DMS153 (cell line): ENCODE data around the gene RGPD5.
"Not testable (repeated sequence)": the region's sequence is repeated elsewhere in the genome, so short reads cannot be mapped to it uniquely, and the experiment has no call there.

Experiments used
- DNase-seq: peaks from one replicate; lab custom pipeline; 2025; lab: John Stamatoyannopoulos, UW

The RGPD5 gene

GRCh38 chr2:109893736-109894135 is 99.6 kb downstream of the RGPD5 start:
- not testable (repeated sequence) for DNase-seq

DNA sequence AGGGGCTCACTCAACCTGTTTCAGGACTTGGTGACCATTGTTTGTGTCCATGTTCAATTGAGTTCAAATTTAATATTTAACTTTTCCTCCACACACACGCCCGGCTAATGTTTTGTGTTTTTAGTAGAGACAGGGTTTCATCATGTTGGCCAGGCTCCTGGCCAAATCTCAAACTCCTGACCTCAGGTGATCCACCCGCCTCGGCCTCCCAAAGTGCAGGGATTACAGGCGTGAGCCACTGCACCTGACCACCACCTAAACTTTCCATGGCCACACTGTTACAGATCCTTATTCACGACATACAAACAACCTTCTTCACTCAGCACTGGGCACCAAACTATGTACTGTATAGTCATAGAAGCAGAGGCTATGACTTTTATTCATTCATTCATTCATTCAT is 100.0 kb downstream of the RGPD5 start:
- not testable (repeated sequence) for DNase-seq

GRCh38 chr2:109895090-109895869 is 101.2 kb downstream of the RGPD5 start:
- DNase-seq, result not testable (repeated sequence)

DNA sequence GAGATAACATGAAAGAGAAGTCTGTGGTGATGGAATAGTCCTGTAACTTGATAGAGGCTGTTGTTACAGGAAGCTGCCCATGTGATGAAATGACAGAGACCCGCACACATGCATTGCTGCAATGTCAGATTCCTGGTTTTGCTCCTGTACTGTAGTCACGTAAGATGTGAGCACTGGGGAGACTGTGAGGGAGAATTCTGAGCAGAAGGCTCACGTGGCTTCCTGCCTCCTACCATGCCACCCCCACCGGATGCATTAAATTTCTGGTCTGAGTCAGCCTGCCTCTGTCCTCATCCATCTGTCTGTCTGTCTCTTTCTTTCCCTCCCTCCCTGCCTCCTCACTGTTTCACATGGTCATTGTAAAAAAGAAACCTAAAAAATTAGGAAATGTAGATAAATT is 102.1 kb downstream of the RGPD5 start:
- DNase-seq, result not testable (repeated sequence)

DNA sequence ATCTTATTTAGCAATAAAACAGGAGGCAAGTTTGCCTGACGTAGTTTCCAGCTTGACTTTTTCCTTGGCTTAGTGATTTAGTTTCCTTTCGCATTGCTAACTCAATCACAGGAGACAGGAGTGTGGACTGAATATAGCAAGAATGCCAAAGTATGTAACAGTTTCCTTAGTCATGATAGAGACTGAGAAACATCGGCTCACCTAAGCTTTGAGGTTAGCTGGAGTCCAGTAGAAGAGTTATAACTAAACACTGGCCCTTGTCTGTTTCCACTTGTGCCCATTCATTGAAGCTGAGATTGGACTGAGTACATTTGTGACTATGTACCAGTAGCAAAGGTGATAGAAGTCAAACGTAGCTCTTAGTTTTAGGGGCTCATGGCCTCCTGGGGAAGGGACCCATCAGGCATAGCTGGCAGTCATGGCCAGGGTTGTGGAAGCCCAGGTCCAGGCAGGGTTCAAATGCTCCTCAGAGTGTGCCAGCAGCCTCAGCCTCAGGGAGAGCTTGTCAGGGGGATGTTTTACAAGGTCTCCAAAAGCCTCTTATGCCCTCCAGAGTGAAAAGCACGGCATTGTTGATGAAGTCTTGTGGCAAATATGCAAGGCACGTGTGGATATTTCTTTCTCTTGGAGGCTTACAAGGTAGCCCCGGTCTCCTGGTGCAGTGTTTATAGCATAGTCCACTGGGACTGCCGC is 103.8 kb downstream of the RGPD5 start:
- DNase-seq, result not testable (repeated sequence)

DNA sequence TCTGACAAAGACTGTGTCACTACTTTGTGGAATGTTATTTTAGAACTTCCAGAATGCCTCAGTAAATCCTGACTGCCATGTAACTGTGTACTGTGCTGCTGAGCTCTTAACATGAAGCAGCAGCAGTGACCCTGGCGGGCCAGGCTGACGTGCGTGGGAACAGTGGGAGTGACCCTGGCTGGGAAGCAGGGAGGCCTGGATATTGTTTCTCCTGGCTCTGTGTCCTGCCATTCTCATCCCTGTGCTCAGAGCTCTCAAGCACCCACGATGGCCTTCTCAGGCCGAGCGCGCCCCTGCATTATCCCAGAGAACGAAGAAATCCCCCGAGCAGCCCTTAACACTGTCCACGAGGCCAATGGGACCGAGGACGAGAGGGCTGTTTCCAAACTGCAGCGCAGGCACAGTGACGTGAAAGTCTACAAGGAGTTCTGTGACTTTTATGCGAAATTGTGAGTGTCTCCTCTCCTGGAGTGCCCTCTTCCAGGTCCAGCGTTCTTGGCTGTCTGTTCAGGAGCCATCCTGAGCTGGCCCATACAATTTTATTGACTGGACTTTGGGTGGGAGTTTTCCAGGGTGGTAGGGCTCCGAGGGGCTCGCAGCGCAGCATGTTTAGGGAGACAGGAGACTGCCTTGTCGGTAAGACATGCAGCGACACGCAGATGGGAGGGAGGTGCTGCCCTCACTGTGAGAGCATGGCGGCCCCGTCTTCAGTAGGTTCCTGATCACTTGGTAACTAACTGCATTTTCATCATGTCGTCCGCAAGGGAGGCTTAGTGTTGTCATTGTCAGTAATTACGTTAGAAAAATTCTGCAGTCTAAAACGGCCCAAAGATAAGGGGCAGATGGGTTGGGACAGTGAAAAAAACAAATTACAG is 104.6 kb downstream of the RGPD5 start, which contains the start of gene LIMS3:
LIMS3 (plus strand) TSS at position 227 of the 875 bp plus-strand sequence; CDS start at position 268, 41 bp downstream.
- not testable (repeated sequence) for DNase-seq

DNA sequence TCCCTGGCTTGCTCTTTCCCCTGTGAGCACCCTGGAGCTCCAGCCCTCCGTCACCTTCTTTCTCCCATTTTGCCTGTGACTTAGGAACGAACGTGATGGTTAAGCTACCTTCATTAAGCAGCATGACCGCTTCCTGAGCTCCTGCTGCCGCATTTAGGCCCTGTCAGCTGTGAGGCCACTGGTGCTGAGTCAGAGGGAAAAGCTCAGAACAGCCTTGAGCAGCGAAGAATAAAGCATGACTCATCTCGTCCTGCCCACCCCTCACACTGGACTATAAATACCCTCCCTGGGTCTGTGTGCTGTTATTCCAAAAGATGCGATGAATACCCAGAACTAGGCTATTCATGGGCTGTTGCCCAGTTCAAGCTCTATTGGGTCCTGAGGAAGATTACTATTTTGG is 111.7 kb downstream of the RGPD5 start:
- not testable (repeated sequence) for DNase-seq
